Measurements from ENCODE around the gene PDZD2. TPM values are rescaled to one million over a fixed set of nuclear protein-coding genes. Genes with fewer than 3 reads are reported as not detected.
A peak's percentile ranks its signal among the peaks of the same experiment; 100 is the strongest.
"Not testable (repeated sequence)": the region's sequence is repeated elsewhere in the genome, so short reads cannot be mapped to it uniquely, and the experiment has no call there.

Gene PDZD2
- total and polyA plus RNA-seq, 5 donors: 40.4 to 188 (median 109) TPM

DNA sequence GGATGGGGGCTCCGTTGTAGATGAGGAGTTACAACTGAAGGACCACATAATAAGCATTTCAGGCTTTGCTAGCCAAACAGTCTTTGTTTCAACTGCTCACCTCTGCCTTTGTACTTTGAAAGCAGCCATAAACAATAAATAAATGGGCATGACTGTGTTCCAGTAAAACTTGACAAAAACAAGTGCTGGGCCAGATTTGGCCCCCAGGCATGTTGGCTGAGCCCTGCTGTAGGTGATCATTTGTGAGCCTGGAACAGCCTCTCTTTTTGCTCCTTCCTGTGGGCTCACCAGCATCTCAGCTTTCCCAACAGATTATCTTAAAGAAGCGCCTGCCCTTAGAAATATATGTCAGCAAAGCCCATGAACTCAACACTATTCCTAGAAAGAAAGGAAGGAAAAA lies 385.8 kb downstream of the PDZD2 start:
- Histone ChIP-seq H3K9me3 (ENCODE audit: control insufficient read depth, low read length) (peaks cover 4% of the 10 kb centered on the region), H3K4me1 (ENCODE audit: control insufficient read depth, insufficient read depth, low read length) (peaks cover 6% of the 10 kb centered on the region), H3K27me3 (ENCODE audit: control insufficient read depth, insufficient read depth) (no peaks in the 10 kb centered on the region), H3K4me3 (ENCODE audit: low read length) (no peak overlapping the region), H3K27ac (ENCODE audit: low read length) (no peak overlapping the region)
- intact Hi-C loops (cut with DNase I): no loop called here
- 98% methylated on average over 2 of the region's 2 CpGs for WGBS
- DNase-seq (no peak), ATAC-seq (no peak)

DNA sequence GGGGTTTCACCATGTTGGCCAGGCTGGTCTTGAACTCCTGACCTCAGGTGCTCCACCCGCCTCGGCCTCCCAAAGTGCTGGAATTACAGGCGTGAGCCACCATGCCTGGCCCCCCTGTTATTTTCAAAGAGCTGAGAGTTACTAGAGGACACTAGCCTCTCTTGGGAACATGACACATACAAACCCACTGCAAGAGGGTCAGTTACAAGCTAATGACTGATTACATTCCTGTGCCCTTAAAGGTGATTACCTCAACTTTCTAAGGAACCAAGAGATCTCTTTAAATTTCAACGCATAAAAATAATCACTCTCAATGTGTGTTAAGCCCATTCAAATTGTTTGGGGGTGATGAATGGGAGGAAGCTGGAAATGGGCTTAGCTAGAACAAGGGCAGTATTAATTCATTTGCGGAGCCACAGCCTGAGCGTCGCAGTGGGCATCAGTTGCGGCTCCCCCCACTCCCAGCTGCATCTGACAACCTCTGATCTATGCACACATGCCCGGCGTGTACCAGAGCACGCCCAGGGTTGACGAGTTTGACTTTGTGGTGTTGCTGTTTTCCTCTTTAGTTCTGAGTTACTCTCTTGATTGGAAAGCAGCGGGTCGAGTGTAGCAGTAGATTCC lies 388.3 kb downstream of the PDZD2 start:
- Histone ChIP-seq H3K4me1 (ENCODE audit: control insufficient read depth, insufficient read depth, low read length) (peaks cover 20% of the 10 kb centered on the region), H3K27ac (ENCODE audit: low read length) (peak overlapping the region; percentile 93), H3K4me3 (ENCODE audit: low read length) (no peak overlapping the region), H3K27me3 (ENCODE audit: control insufficient read depth, insufficient read depth) (no peaks in the 10 kb centered on the region), H3K9me3 (ENCODE audit: control insufficient read depth, low read length) (peaks cover 5% of the 10 kb centered on the region)
- ATAC-seq (peak; percentile 23), DNase-seq (no peak)
- intact Hi-C loops (cut with DNase I): no loop called here
- 25% methylated on average over 14 of the region's 14 CpGs for WGBS

DNA sequence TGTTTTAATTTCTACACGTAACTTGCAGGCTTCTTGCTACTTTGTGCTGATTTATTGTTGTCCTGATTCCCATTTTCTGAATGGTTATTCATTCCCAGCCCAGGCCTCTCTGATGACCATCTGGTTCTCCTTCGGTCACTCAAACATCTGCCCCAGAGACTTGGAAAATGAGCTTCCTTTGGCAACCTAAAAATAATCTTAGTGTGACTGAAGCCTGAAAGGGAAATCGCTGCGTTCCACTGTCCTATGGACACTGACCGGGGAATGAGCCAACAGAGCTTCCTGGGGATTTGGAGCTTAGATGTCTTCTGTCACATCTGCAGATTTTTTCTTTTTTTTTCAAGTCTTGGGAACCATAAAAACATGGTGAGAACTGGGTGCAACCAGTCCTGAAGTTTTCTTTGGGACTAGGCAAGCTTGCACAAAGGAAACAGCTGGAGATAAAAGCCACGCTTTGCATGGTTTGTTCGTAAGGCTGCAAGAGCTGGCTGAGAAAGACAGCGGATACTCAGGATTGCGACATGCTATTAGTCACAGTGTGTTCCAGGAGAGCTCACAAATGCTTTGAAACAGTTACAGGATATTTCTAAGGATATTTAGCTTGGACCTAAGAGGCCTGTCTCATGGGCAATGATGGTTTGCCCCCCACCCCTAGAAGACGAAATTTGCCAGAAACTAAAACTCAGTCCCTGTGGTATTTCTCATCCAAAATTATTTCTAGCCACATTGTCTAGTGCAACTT lies 389.0 kb downstream of the PDZD2 start:
- ATAC-seq: peak; percentile 96 to 98
- Histone ChIP-seq H3K4me1 (ENCODE audit: control insufficient read depth, insufficient read depth, low read length) (peaks cover 25% of the 10 kb centered on the region), H3K9me3 (ENCODE audit: control insufficient read depth, low read length) (peaks cover 6% of the 10 kb centered on the region), H3K27me3 (ENCODE audit: control insufficient read depth, insufficient read depth) (no peaks in the 10 kb centered on the region), H3K27ac (ENCODE audit: low read length) (peak overlapping the region; percentile 93), H3K4me3 (ENCODE audit: low read length) (no peak overlapping the region)
- WGBS: 7% methylated on average over 10 of the region's 10 CpGs
- intact Hi-C loops (cut with DNase I): no loop called here
- peak; percentile 69 to 76 (median 69) for DNase-seq

DNA sequence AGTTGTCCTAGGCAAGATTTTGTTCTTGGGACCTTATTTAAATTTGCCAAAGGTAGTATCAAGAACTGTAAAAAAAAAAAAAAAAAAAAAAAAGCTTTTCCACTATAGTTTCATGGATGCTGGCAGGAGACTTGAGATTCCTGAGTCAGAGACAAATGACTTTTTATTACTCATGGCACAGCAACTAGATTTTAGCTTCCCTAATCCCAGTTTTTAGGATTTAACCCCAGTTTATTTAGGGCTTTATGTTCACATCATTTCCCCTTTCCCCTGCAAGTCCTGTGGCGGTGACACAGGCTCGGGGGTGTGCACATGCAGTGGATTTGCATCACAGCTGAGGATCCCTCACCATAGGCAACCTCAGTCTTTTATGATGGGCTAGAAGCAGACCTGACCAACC lies 390.3 kb downstream of the PDZD2 start:
- H3K4me3 ChIP-seq (ENCODE audit: low read length): no peak overlapping the region
- intact Hi-C loops (cut with DNase I): no loop called here
- H3K27me3 ChIP-seq (ENCODE audit: control insufficient read depth, insufficient read depth): no peaks in the 10 kb centered on the region
- H3K4me1 ChIP-seq (ENCODE audit: control insufficient read depth, insufficient read depth, low read length): peaks cover 25% of the 10 kb centered on the region
- 87% methylated on average over 2 of the region's 2 CpGs for WGBS
- DNase-seq: no peak
- ATAC-seq: no peak
- H3K27ac ChIP-seq (ENCODE audit: low read length): peak overlapping the region; percentile 11
- peaks cover 2% of the 10 kb centered on the region for H3K9me3 ChIP-seq (ENCODE audit: control insufficient read depth, low read length)

DNA sequence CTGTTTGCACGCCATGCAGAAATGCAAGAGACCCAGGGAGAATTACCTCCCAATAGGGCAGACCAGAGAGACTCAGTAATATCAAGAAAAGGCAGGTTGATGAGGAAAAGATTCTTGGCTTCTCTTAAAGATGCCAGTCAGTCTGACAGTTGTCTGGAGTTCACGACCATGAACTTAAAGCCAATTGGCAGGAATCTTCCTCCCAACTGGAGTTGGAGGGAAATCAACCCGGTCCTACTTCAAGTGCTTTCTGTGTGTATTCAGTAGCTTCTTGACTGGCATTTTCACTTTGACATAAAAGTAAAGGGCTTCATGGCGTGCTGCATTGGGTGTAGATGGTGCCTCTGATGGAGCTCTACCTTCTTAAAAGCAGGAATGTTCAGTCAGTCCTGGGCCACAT lies 390.9 kb downstream of the PDZD2 start:
- H3K9me3 ChIP-seq (ENCODE audit: control insufficient read depth, low read length): peaks cover 2% of the 10 kb centered on the region
- no peak for DNase-seq
- H3K4me1 ChIP-seq (ENCODE audit: control insufficient read depth, insufficient read depth, low read length): peaks cover 27% of the 10 kb centered on the region
- no peak for ATAC-seq
- H3K27me3 ChIP-seq (ENCODE audit: control insufficient read depth, insufficient read depth): no peaks in the 10 kb centered on the region
- intact Hi-C loops (cut with DNase I): no loop called here
- no peak overlapping the region for H3K4me3 ChIP-seq (ENCODE audit: low read length)
- WGBS: 85% methylated on average over 4 of the region's 4 CpGs
- H3K27ac ChIP-seq (ENCODE audit: low read length): peak overlapping the region; percentile 17

DNA sequence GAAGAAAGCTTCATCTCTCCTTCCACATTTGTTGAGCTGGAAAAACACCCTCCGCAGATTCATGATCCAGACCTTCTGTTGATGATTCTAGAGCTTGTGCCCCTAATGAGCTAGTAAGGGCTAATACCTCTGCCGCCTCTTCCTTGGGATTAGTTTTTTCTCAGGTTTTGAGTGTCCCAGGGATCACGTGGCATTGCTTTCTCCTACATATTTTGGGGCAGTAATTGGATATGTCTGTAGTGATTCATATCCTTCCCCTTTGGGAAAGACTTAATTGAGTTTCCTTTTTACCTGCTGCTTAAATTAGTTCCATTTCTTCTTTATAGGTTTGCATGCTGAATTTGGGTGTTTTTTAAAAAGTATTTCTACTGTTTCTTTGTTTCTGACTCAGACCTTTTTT lies 391.3 kb downstream of the PDZD2 start:
- no peak for ATAC-seq
- Histone ChIP-seq H3K27ac (ENCODE audit: low read length) (peak overlapping the region; percentile 17), H3K4me1 (ENCODE audit: control insufficient read depth, insufficient read depth, low read length) (peaks cover 27% of the 10 kb centered on the region), H3K27me3 (ENCODE audit: control insufficient read depth, insufficient read depth) (no peaks in the 10 kb centered on the region), H3K4me3 (ENCODE audit: low read length) (no peak overlapping the region), H3K9me3 (ENCODE audit: control insufficient read depth, low read length) (peaks cover 2% of the 10 kb centered on the region)
- WGBS: 81% methylated on average over 3 of the region's 3 CpGs
- DNase-seq: no peak
- intact Hi-C loops (cut with DNase I): no loop called here

DNA sequence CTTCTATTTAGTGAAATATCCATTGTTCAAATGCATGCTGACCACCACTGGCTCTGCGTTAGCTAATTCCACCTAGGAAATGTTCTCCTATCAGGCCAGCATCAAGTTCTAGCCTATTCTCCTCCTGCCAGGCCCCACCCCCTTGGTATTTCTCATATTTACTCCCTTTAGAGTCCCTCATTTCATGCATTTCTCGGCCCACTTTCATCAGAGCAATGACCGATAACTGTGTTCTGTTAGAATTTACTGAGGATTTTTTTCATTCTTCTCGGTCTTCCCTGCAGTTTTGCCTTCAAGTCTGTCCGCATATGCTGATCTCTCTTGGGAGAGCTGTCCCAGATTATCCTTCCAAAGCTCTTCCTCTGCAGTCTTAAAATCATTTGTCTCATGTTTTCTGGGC lies 391.8 kb downstream of the PDZD2 start:
- Histone ChIP-seq H3K9me3 (ENCODE audit: control insufficient read depth, low read length) (peaks cover 2% of the 10 kb centered on the region), H3K4me3 (ENCODE audit: low read length) (no peak overlapping the region), H3K27ac (ENCODE audit: low read length) (peak overlapping the region; percentile 17), H3K27me3 (ENCODE audit: control insufficient read depth, insufficient read depth) (no peaks in the 10 kb centered on the region), H3K4me1 (ENCODE audit: control insufficient read depth, insufficient read depth, low read length) (peaks cover 27% of the 10 kb centered on the region)
- intact Hi-C loops (cut with DNase I): no loop called here
- WGBS: 59% methylated on average over 5 of the region's 5 CpGs
- ATAC-seq: no peak
- DNase-seq: no peak

DNA sequence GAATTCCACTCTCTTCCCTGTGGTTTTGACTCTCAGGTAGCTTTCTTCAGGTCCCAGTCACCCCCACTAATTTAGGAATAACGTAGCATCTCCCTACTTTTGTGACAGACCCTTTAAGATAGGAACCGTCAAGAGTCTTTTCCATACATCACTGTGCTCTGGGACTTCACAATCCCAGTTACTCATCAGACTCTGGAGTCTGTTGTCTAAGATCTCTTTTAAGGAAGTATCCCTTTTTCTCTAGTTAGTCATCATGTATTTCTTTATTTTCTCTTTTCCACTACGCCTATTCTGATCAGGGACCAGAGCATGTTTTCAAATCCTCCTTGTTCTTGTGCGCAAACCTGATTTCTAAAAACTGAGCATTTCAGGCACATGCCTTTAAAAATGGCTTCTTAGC lies 392.2 kb downstream of the PDZD2 start:
- intact Hi-C loops (cut with DNase I): no loop called here
- peaks cover 2% of the 10 kb centered on the region for H3K9me3 ChIP-seq (ENCODE audit: control insufficient read depth, low read length)
- H3K27ac ChIP-seq (ENCODE audit: low read length): peak overlapping the region; percentile 17
- H3K4me3 ChIP-seq (ENCODE audit: low read length): no peak overlapping the region
- ATAC-seq (no peak), DNase-seq (no peak)
- 85% methylated on average over 4 of the region's 4 CpGs for WGBS
- no peaks in the 10 kb centered on the region for H3K27me3 ChIP-seq (ENCODE audit: control insufficient read depth, insufficient read depth)
- peaks cover 27% of the 10 kb centered on the region for H3K4me1 ChIP-seq (ENCODE audit: control insufficient read depth, insufficient read depth, low read length)

DNA sequence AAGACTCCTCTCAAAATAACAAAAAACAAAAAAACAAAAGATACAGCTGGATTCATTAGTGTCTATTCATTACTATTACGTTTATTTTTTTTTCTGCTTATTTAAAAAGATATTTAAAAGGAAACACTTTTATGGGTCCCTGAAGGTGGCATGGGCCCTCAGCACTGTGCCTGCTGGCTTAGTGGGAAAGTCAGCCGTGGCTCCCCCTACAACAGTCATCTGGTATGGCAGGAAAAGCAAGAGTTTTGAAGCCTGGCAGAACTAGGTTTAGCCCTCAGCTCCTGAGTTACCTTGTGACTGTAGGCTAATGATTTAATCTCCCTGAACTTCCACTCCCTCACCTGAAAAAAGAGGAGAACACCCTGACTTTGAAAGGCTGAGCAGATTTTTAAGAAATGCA lies 399.6 kb downstream of the PDZD2 start:
- peaks cover 4% of the 10 kb centered on the region for H3K4me1 ChIP-seq (ENCODE audit: control insufficient read depth, insufficient read depth, low read length)
- 89% methylated on average over 2 of the region's 2 CpGs for WGBS
- H3K27ac ChIP-seq (ENCODE audit: low read length): no peak overlapping the region

DNA sequence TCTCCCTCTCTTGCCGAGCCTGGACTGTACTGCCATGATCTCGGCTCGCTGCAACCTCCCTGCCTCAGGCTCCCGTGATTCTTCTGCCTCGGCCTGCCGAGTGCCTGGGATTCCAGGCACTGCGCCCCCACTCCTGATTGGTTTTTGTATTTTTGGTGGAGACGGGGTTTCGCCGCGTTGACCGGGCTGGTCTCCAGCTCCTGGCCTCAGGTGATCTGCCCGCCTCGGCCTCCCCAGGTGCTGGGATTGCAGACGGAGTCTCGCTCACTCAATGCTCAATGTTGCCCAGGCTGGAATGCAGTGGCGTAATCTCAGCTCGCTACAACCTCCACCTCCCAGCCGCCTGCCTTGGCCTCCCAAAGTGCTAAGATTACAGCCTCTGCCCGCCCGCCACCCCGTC lies 400.2 kb downstream of the PDZD2 start:
- H3K4me1 ChIP-seq (ENCODE audit: control insufficient read depth, insufficient read depth, low read length); H3K4me3 ChIP-seq (ENCODE audit: low read length); DNase-seq; ATAC-seq; intact Hi-C loops (cut with DNase I); H3K27ac ChIP-seq (ENCODE audit: low read length); H3K27me3 ChIP-seq (ENCODE audit: control insufficient read depth, insufficient read depth); H3K9me3 ChIP-seq (ENCODE audit: control insufficient read depth, low read length): not testable (repeated sequence)
- 97% methylated on average over 22 of the region's 22 CpGs for WGBS

More for the DNA sequence above, 399.6 kb downstream of the PDZD2 start:
- no peak overlapping the region for H3K4me3 ChIP-seq (ENCODE audit: low read length)
- DNase-seq: no peak
- H3K27me3 ChIP-seq (ENCODE audit: control insufficient read depth, insufficient read depth): no peaks in the 10 kb centered on the region
- no peak for ATAC-seq
- H3K9me3 ChIP-seq (ENCODE audit: control insufficient read depth, low read length): no peaks in the 10 kb centered on the region
- intact Hi-C loops (cut with DNase I): no loop called here

DNA sequence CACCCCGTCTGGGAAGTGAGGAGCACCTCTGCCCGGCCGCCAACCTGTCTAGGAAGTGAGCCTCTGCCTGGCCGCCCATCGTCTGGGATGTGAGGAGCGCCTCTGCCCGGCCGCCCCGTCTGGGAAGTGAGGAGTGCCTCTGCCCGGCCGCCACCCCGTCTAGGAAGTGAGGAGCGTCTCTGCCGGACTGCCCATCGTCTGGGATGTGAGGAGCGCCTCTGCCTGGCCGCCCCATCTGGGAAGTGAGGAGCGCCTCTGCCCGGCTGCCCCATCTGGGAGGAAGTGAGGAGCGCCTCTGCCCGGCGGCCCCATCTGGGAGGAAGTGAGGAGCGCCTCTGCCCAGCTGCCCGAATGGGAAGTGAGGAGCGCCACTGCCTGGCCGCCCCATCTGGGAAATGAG lies 400.7 kb downstream of the PDZD2 start:
- H3K4me3 ChIP-seq (ENCODE audit: low read length); intact Hi-C loops (cut with DNase I); H3K4me1 ChIP-seq (ENCODE audit: control insufficient read depth, insufficient read depth, low read length); ATAC-seq; H3K27me3 ChIP-seq (ENCODE audit: control insufficient read depth, insufficient read depth); DNase-seq; H3K27ac ChIP-seq (ENCODE audit: low read length); H3K9me3 ChIP-seq (ENCODE audit: control insufficient read depth, low read length): not testable (repeated sequence)
- 95% methylated on average over 26 of the region's 26 CpGs for WGBS
